Measurements from ENCODE around the gene KIAA1328. TPM values are rescaled to one million over a fixed set of nuclear protein-coding genes. Genes with fewer than 3 reads are reported as not detected.

The KIAA1328 gene
- total RNA-seq, 1 experiment from 2014 or later, result 4.9 TPM

- H3K9me3 Mint-ChIP-seq (ENCODE audit: unreplicated experiment), result no peaks in the 10 kb centered on the region
- no peak for DNase-seq
- Histone ChIP-seq H3K9me3 (no peaks in the 10 kb centered on the region), H3K4me3 (ENCODE audit: low read depth, low read length) (no peak overlapping the region), H3K27me3 (replicated peaks; ENCODE audit: control insufficient read depth, insufficient read depth, low read length) (no peaks in the 10 kb centered on the region), H3K36me3 (ENCODE audit: control insufficient read depth, insufficient read depth, low read length) (no peaks in the 10 kb centered on the region), H3K4me1 (no peaks in the 10 kb centered on the region)
- H3K27ac Mint-ChIP-seq (ENCODE audit: unreplicated experiment), result no peak overlapping the region
- no peaks in the 10 kb centered on the region for H3K4me1 Mint-ChIP-seq (ENCODE audit: low read depth, unreplicated experiment)
- no peak overlapping the region for H3K4me3 Mint-ChIP-seq (ENCODE audit: unreplicated experiment)
- BruUV-seq (replicated peaks), result no TSS peak
- TF ChIP-seq, protein P1, sequence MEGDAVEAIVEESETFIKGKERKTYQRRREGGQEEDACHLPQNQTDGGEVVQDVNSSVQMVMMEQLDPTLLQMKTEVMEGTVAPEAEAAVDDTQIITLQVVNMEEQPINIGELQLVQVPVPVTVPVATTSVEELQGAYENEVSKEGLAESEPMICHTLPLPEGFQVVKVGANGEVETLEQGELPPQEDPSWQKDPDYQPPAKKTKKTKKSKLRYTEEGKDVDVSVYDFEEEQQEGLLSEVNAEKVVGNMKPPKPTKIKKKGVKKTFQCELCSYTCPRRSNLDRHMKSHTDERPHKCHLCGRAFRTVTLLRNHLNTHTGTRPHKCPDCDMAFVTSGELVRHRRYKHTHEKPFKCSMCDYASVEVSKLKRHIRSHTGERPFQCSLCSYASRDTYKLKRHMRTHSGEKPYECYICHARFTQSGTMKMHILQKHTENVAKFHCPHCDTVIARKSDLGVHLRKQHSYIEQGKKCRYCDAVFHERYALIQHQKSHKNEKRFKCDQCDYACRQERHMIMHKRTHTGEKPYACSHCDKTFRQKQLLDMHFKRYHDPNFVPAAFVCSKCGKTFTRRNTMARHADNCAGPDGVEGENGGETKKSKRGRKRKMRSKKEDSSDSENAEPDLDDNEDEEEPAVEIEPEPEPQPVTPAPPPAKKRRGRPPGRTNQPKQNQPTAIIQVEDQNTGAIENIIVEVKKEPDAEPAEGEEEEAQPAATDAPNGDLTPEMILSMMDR (IDR thresholded peaks at IDR 0.05; ENCODE audit: insufficient read depth in 1 of 2, low read depth in 1 of 2, low read length in 1 of 2, severe bottlenecking in 1 of 2, unreplicated experiment in 1 of 2), result no peak
- intact Hi-C loops (cut with micrococcal nuclease; ENCODE audit: unreplicated experiment), result no loop called here
- ChIA-PET CTCF (no interaction called here), POLR2A (no interaction called here)
- H3K36me3 Mint-ChIP-seq (ENCODE audit: insufficient read depth, unreplicated experiment), result no peaks in the 10 kb centered on the region
- no peaks in the 10 kb centered on the region for H3K27me3 Mint-ChIP-seq (ENCODE audit: insufficient read depth, unreplicated experiment)
Measured at GRCh38 chr18:36887114-36887513, 58.2 kb downstream of the KIAA1328 start.

- BruUV-seq (replicated peaks), result no TSS peak
- Mint-ChIP-seq H3K27me3 (ENCODE audit: insufficient read depth, unreplicated experiment) (no peaks in the 10 kb centered on the region), H3K4me1 (ENCODE audit: low read depth, unreplicated experiment) (no peaks in the 10 kb centered on the region), H3K36me3 (ENCODE audit: insufficient read depth, unreplicated experiment) (no peaks in the 10 kb centered on the region), H3K27ac (ENCODE audit: unreplicated experiment) (no peak overlapping the region), H3K9me3 (ENCODE audit: unreplicated experiment) (no peaks in the 10 kb centered on the region), H3K4me3 (ENCODE audit: unreplicated experiment) (no peak overlapping the region)
- Histone ChIP-seq H3K4me1 (no peaks in the 10 kb centered on the region), H3K36me3 (ENCODE audit: control insufficient read depth, insufficient read depth, low read length) (no peaks in the 10 kb centered on the region), H3K4me3 (ENCODE audit: low read depth, low read length) (no peak overlapping the region), H3K9me3 (no peaks in the 10 kb centered on the region), H3K27me3 (replicated peaks; ENCODE audit: control insufficient read depth, insufficient read depth, low read length) (no peaks in the 10 kb centered on the region)
- TF ChIP-seq, protein P1 (IDR thresholded peaks at IDR 0.05; ENCODE audit: insufficient read depth in 1 of 2, low read depth in 1 of 2, low read length in 1 of 2, severe bottlenecking in 1 of 2, unreplicated experiment in 1 of 2), result no peak
- DNase-seq, result no peak
- intact Hi-C loops (cut with micrococcal nuclease; ENCODE audit: unreplicated experiment), result no loop called here
- ChIA-PET POLR2A (no interaction called here), CTCF (no interaction called here)
Measured at GRCh38 chr18:36887864-36888263, 58.9 kb downstream of the KIAA1328 start.

- H3K4me1 ChIP-seq, result no peaks in the 10 kb centered on the region
- H3K27me3 ChIP-seq (replicated peaks; ENCODE audit: control insufficient read depth, insufficient read depth, low read length), result no peaks in the 10 kb centered on the region
- POLR2A ChIA-PET, result no interaction called here
- no peak overlapping the region for H3K4me3 ChIP-seq (ENCODE audit: low read depth, low read length)
- H3K9me3 ChIP-seq, result no peaks in the 10 kb centered on the region
- no peaks in the 10 kb centered on the region for H3K36me3 ChIP-seq (ENCODE audit: control insufficient read depth, insufficient read depth, low read length)
- Mint-ChIP-seq H3K36me3 (ENCODE audit: insufficient read depth, unreplicated experiment) (no peaks in the 10 kb centered on the region), H3K27ac (ENCODE audit: unreplicated experiment) (no peak overlapping the region), H3K4me3 (ENCODE audit: unreplicated experiment) (no peak overlapping the region), H3K9me3 (ENCODE audit: unreplicated experiment) (no peaks in the 10 kb centered on the region), H3K4me1 (ENCODE audit: low read depth, unreplicated experiment) (no peaks in the 10 kb centered on the region), H3K27me3 (ENCODE audit: insufficient read depth, unreplicated experiment) (no peaks in the 10 kb centered on the region)
- DNase-seq, result no peak
- intact Hi-C loops (cut with micrococcal nuclease; ENCODE audit: unreplicated experiment), result no loop called here
- BruUV-seq (replicated peaks), result no TSS peak
- CTCF ChIA-PET, result no interaction called here
- TF ChIP-seq, protein P1 (IDR thresholded peaks at IDR 0.05; ENCODE audit: insufficient read depth in 1 of 2, low read depth in 1 of 2, low read length in 1 of 2, severe bottlenecking in 1 of 2, unreplicated experiment in 1 of 2), result no peak
Measured at GRCh38 chr18:36888778-36889177, 59.9 kb downstream of the KIAA1328 start.

Data from Caco-2 (cell line).